Activated CD4-positive, alpha-beta T cell treated with anti-CD3 and anti-CD28 coated beads, Interleukin-2, Interleukin-4, amounts not matched to agents 100 ng/mL and 50 ng/mL, durations not matched to agents 16 hours and 8 hours (primary cell): ENCODE data around the gene ACAP2.
"Not testable (repeated sequence)": the region's sequence is repeated elsewhere in the genome, so short reads cannot be mapped to it uniquely, and the experiment has no call there.

ENCODE experiments used
- DNase-seq: peaks from one replicate; pipeline ENCODE4 v3.0.0-alpha.2; 2020; ENCODE audit warnings: low spot score

The ACAP2 gene

GRCh38 chr3:195290643-195291042, 152.2 kb downstream of the ACAP2 start:
- DNase-seq = not testable (repeated sequence)

DNA sequence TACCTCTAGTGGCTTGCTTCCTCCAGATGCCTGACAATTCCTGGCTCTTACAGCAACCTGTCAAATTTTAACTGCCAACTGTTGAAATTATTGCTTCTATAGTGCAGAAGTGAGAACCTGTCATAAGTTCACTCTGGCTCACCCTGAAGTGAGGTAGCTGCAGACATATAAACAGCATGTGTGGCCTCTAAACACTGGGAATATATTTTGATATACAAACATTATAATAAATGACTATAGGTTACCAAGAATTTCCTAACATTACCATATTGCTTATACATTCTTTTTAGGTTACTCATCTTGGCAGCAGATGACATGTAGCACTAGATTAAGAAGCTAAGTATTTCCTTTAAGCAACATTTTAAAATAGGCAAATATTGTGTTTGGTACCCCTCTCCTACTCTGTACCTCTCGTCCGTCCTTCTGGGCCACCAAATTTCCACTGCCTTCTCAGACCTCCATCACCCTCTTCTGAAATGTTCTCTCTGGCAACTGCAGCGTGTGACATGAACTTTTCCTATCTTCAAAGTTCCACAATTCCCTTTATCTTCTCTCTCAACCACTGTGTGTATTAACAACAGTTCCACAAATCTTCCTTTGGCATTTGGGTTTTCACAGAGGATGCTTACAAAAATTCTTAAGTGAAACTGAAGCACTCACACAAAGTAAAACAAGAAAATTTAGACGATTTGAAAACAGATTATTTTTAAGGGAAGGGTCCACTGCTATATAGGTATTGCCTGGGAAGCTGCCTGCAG, 156.5 kb downstream of the ACAP2 start:
- DNase-seq = no peak

DNA sequence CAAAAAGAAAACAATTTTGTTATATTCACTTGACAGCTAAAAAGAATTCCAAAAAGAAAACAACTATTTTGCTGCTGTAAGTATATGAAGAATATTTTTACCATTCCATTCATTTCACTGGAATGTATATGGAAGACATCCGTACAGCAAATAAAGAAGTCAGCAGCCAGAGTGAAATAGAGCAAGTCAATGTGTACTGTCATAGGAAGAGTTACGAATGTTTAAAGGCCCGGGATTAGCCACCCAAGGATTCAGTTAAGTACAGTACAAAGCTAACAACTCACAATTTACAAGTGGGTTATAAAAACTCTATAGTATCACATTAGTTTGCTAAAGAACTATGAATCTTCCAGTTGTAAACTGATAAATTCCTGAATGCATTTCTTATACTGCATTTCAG, 157.4 kb downstream of the ACAP2 start:
- DNase-seq = no peak

DNA sequence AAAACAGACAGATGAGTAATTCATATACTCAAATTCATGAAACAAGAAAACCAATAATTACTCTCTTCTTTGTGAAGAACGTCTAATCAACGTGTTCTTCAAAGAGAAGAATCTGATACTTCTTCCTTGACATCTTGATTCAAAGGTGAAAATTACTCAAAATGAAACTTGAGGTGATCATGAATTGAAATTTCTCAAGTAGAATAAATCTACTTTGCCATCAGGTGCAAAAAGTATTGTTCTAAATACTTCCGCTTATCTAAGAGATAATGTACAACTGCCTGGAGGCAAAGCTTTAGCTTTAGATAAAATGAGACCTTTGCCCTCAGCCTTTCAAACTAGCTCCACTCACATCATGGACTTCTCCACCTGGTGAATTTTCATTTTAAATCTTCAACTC, 158.0 kb downstream of the ACAP2 start:
- peak; percentile 20 for DNase-seq

DNA sequence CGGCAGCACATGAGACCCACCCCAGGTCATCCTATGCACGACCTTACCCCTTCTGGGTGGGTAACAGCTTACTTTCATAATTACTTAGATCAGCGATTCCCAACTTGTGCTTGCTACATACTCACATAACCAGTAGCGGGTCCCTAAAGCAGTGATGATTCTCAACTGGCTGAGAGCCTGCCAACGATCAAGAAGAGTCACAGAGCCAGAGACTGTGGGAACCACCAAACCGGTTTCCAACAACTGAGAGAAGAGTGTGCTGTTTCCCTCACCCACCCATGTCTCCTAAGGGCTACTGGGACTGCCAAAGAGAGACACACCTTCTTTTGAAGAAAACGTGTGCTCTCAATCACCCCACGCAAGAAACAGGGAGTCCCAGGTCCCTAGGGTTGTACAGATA, 159.9 kb downstream of the ACAP2 start:
- no peak for DNase-seq

DNA sequence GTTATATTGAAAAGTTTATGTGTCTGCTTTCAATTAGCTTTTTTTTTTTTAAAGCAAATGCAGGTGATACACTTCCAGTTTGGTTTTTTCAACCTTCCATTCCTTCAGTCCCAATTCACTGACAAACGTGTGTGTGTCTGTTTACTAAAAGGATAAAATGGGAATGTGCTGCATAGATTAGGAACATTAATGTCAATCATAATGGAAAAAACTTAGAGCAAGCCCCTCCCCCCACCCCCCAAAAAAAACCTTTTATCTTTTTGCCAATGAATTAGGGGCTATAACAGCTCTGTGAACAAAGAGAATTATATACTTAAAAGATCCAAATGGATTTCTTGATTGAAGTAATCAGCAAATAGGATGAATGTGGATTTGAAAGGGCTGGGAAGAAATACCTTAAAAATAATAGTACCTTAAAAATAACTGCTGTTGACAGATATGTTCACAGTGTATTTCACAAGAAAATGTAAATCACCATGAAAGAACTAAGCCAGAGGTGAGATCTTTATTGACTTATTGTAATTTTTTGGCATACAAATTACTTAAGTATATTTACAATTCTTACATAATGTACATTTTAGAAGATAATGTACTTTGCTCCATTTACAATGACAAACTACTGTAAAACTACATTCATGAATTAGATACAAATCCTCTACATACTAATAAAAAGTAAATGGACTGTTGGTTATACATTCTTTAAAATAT, 168.4 kb downstream of the ACAP2 start:
- DNase-seq = no peak

- peak; percentile 92 for DNase-seq
Measured at GRCh38 chr3:195271410-195272243, 171.2 kb downstream of the ACAP2 start.

DNA sequence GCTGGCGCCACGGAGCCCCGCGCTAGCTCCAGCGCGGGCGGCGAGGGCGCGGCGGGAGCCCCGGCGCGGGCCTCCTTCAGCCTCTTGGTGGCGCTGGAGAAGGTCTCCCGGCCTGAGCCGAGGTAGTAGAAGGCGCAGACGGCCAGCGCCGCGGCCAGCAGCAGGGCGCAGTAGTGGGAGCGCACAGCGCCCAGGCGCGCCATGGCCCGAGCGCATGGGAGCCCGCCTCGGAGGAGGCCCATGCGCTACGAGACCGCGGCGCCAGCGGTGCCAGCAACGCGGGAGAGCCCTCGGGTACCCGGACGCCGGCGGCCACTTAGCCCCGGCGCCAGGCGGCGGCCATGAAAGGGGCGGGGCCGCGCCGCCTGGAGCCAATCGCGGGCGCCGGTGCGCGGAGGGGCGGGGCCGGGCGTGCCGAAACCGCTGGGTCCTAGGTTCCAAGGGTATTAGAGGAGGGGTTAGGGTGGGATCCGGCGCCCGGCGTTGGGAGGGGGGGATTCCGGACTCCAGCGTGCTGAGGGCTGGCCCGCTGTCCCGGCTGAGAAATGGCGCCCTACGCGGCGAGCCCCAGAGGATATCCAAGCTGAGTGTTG, 171.9 kb downstream of the ACAP2 start, which contains the start of gene XXYLT1:
Gene XXYLT1, minus strand, starts transcription at position 343 of the 593 bp plus-strand sequence. Its CDS starts 101 bp downstream, at position 242.
- DNase-seq = peak; percentile 90

- peak; percentile 39 for DNase-seq
Measured at GRCh38 chr3:195270079-195270816, 172.6 kb downstream of the ACAP2 start.

DNA sequence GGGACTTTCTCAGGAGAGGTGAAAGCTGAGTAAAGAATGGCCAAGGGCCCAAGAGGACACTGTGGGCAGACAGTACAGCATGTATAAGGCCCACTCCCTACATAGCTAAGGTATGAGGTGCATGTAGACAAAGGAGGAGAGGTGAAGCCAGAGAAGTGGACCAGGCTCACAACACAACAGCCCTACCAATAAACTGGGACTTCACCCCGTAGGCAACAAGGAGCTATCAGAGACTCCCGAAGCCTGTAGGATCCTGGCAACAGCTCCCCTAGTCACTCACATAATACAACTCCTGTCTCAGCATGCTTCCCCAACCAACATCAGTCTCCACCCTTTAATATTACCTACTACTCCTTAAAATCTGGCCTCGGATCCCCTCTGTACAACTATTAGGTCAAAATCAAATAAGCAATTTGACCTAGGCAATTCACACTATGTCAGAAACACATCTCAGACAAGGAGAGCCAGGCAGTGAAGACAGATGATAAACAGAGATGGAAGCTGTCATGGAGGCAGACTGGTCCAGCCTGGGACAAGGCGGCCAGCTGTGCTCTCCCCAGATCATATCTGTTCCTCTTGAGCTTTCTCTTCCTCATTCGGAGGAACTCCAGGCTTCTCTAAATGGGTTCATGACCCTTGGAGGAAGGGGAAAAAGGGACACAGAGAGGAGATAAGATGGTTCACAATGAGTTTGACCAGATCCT, 173.3 kb downstream of the ACAP2 start:
- no peak for DNase-seq

DNA sequence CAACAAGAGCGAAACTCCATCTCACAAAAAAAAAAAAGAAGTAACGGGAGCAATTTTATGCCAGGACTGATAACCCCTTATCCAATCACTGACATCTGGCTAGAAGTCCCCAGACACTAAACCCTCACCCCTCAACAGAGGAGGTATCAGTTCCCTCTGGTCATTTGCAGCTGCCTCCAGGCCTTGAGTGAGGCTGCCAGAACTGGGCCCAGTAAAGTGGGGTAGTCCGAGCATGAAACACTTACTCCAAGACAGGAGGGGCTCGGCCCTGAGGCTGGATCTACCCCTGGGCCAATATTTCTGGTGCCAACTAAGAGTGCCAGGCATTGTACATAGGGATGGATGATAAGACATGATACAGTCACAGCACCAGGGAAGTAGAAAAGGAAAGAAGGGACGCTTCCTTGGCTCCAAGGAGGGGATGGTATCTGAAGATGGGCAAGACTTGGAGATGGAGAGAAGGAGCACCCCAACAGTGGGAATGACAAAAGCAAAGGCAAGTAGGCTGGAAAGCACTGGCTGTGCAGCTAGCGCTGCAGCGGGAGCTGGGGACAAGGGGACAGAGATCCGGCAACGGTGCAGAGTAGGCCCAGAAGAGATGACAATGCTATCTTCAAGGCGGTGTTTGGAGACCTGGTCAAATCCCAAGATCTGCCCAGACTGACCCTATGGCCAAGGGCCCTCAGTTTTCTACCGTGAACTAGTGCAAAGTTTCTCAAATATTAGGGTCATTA, 174.1 kb downstream of the ACAP2 start:
- no peak for DNase-seq

DNA sequence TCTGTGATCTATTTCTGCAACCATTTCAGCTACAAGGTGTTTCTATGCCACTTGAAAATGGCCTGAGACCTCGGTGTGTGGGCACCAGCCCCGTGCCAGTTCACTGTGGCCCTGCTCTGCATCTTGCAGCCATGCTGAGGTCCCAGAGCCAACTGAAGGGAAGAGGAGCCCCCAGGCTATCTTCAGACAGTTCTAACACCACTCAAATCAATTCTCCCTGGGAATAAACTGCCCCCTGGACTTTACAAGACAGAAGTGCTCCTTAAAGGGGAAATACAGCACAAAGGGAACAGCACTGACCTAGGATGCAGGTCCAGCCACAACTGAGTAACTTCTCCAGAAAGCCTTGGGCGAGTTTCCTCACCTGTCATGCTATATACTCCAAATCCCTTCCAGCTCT, 175.7 kb downstream of the ACAP2 start:
- no peak for DNase-seq

DNA sequence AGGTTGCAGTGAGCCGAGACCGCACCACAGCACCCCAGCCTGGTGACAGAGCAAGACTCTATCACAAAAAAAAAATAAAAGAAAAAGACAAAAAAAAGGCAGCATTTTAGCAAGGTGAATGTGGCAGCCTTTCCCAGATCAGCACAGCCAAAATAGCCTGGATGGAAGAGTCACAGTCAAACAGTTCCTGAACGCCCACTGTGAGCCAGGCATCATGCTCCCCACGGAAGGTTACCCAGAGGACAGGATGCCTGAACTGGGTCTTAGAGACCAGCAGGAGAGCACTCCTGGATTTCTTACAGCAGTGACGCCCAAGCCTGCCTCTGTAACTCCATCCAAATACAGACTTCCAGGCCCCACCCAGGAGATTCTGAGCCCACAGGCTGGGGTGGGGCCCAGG, 176.4 kb downstream of the ACAP2 start:
- DNase-seq = no peak

DNA sequence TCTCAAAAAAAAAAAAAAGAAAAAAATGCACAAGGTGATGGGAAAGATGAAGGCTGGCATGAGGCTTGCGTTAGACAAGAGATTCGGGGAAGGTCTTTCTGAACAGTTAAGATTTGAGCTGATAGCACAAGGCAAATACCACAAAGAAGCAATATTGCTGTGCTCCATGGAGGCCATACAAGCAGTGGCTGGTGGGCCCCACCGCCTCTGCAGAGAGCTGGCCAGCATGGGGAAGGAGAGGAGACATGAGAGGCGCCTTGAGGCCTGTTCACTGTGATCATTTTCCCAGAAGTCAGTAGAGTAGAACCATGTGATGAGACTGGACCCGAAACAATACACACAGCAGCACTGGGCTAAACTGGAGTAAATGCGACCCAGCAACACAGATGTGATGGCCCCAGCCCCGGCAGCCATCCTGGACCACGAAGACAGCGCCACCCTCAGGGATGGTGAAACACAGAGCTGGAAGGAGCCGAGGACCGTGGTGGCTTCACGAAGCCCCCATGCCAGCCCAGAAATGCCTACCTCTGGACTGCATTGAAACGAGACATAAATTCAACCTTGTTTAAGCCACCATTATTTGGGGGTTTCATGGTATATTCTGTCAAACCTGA, 177.3 kb downstream of the ACAP2 start:
- no peak for DNase-seq

- DNase-seq = no peak
Measured at GRCh38 chr3:195263925-195264600, 178.8 kb downstream of the ACAP2 start.

- DNase-seq = no peak
Measured at GRCh38 chr3:195263193-195263924, 179.5 kb downstream of the ACAP2 start.

DNA sequence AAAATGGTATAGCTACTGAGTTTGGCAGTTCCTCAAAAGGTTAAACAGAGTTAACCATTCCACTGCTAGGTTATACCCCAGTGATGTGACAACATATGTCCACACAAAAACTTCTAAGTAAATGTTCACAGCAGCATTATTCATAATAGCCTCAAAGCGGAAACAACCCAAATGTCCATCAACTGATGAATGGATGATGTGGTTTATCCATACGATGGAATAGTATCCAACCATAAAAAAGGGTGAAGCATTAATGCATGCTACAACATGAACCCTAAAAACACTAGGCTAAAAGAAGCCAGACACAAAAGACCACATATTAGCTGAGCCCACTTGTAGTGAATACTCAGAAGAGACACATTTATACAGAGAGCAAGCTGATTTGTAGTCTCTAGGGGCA, 180.9 kb downstream of the ACAP2 start:
- DNase-seq = no peak

DNA sequence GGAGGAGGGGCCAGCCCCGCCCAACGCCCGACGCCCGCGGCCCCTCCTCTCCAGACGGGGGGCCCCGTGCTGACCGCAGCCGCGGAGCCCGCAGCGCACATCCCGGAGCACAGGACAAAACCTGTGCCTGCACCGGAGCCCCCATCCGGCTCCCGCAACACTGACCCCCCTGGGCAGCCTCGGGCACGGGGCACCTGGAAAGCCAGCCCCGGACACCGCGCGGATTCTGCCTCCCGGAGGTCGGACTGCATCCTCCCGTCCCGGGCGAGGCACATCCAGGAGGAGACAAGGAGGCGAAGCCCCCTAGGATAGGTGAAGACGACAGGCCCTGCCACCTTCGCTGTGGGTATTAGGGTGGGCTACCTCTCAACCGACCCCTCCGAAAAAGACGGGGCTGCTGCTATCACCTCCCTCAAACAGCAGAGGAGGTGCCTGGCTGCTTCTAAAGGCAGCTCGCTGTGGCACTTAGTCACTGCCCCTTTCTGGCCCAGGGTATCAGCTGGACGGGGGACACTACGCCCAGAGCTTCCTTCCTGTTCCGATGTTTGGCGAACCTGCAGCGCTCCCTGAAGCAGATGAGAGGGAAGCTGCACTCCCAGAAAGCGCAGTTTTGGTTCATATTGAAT, 182.4 kb downstream of the ACAP2 start:
- no peak for DNase-seq
